HG02678 (cell line): Measurements from ENCODE around the gene CHERP.
"Not testable (repeated sequence)": the region's sequence is repeated elsewhere in the genome, so short reads cannot be mapped to it uniquely, and the experiment has no call there.

Experiments used
- ATAC-seq: cut with Tn5 transposase; IDR thresholded peaks from one replicate; pipeline ENCODE4 v1.9.1; 2021; ENCODE audit warnings: mild to moderate bottlenecking, moderate library complexity; ENCODE audit not compliant: unreplicated experiment

The CHERP gene

GRCh38 chr19:16544473-16545231, 2.4 kb upstream of the CHERP start:
- ATAC-seq: no peak

- ATAC-seq: not testable (repeated sequence)
Measured at GRCh38 chr19:16543734-16544133, 1.5 kb upstream of the CHERP start.

GRCh38 chr19:16542910-16543472, 754 bp upstream of the CHERP start:
- no peak for ATAC-seq

GRCh38 chr19:16541526-16542044, 652 bp downstream of the CHERP start:
- ATAC-seq: peak; percentile 5

GRCh38 chr19:16540948-16541347, 1.3 kb downstream of the CHERP start:
- no peak for ATAC-seq

- no peak for ATAC-seq
Measured at GRCh38 chr19:16537111-16537510, 5.1 kb downstream of the CHERP start.

GRCh38 chr19:16536130-16536529, 6.1 kb downstream of the CHERP start:
- no peak for ATAC-seq

- no peak for ATAC-seq
Measured at GRCh38 chr19:16535381-16535780, 6.9 kb downstream of the CHERP start.

- ATAC-seq: no peak
Measured at GRCh38 chr19:16532440-16533234, 9.6 kb downstream of the CHERP start.

- ATAC-seq: no peak
Measured at GRCh38 chr19:16531380-16531669, 10.9 kb downstream of the CHERP start.

GRCh38 chr19:16530540-16531379, 11.5 kb downstream of the CHERP start:
- ATAC-seq: no peak

- ATAC-seq: no peak
Measured at GRCh38 chr19:16529466-16530144, 12.6 kb downstream of the CHERP start.

- ATAC-seq: no peak
Measured at GRCh38 chr19:16527971-16528521, 14.2 kb downstream of the CHERP start.

GRCh38 chr19:16527334-16527935, 14.8 kb downstream of the CHERP start:
- ATAC-seq: no peak

- no peak for ATAC-seq
Measured at GRCh38 chr19:16525751-16526481, 16.3 kb downstream of the CHERP start.

GRCh38 chr19:16524991-16525734, 17.1 kb downstream of the CHERP start:
- no peak for ATAC-seq

- ATAC-seq: no peak
Measured at GRCh38 chr19:16522559-16523377, 19.5 kb downstream of the CHERP start.
